Common myeloid progenitor, CD34-positive (primary cell): ENCODE data around the gene PIP5K1A.

ENCODE experiments used
- CTCF ChIA-PET: fragments of 350-600 bp; sonication (Branson Sonifier 250); formaldehyde crosslinking; loops from one replicate; lab custom pipeline; 2021; ENCODE audit warnings: antibody characterized with exemption; lab: Charles Lee
- POLR2A ChIA-PET: fragments of 350-600 bp; sonication (Branson Sonifier 250); formaldehyde crosslinking; loops from one replicate; lab custom pipeline; 2021; ENCODE audit warnings: antibody characterized with exemption; lab: Charles Lee
- DNase-seq, 3 donors: peaks; one replicate each; pipeline versions ENCODE4 v3.0.0 to v3.0.0-alpha.2; 2013
- H3K27ac ChIP-seq, 2 experiments: 1 replicate in 1 of 2; 2 replicates in 1 of 2; pipeline ENCODE4 v1.7.0; 2013; ENCODE audit warnings: inconsistent platforms in 2 of 2, low read length in 2 of 2, mild to moderate bottlenecking in 2 of 2, low read depth in 1 of 2, moderate library complexity in 1 of 2; ENCODE audit not compliant: severe bottlenecking in 2 of 2, insufficient read depth in 1 of 2, poor library complexity in 1 of 2
- H3K27me3 ChIP-seq, 5 experiments: replicated peaks in 2 of 5; 1 replicate in 3 of 5; 2 replicates in 2 of 5; pipeline versions ENCODE4 v1.6.1 to v1.7.0; 2013; ENCODE audit warnings: low read length in 4 of 5, mild to moderate bottlenecking in 2 of 5, moderate library complexity in 2 of 5, inconsistent platforms in 1 of 5; ENCODE audit not compliant: insufficient read depth in 5 of 5, control insufficient read depth in 4 of 5
- H3K36me3 ChIP-seq, 4 experiments: 1 replicate in 2 of 4; 2 replicates in 2 of 4; pipeline versions ENCODE4 v1.6.1 to v1.7.0; 2013; ENCODE audit warnings: low read length in 3 of 4, control low read depth in 1 of 4, mild to moderate bottlenecking in 1 of 4; ENCODE audit not compliant: control insufficient read depth in 4 of 4, insufficient read depth in 4 of 4
- H3K4me1 ChIP-seq, 4 experiments: 1 replicate in 3 of 4; 2 replicates in 1 of 4; pipeline versions ENCODE4 v1.6.1 to v1.7.1; 2013; ENCODE audit warnings: low read length in 3 of 4, mild to moderate bottlenecking in 3 of 4, control low read depth in 1 of 4, inconsistent platforms in 1 of 4, moderate library complexity in 1 of 4; ENCODE audit not compliant: control insufficient read depth in 4 of 4, insufficient read depth in 4 of 4; ENCODE audit errors: control extremely low read depth in 1 of 4
- H3K4me3 ChIP-seq, 7 experiments: 1 replicate in 4 of 7; 2 replicates in 3 of 7; pipeline versions ENCODE4 v1.5.1 to v1.7.0; 2013; ENCODE audit warnings: mild to moderate bottlenecking in 7 of 7, low read length in 6 of 7, moderate library complexity in 6 of 7, inconsistent platforms in 2 of 7, low read depth in 2 of 7, control low read depth in 1 of 7; ENCODE audit not compliant: insufficient read depth in 4 of 7, control insufficient read depth in 1 of 7; ENCODE audit errors: extremely low read depth in 1 of 7
- H3K9me3 ChIP-seq, 5 experiments: 1 replicate in 4 of 5; 2 replicates in 1 of 5; pipeline versions ENCODE4 v1.6.1 to v1.7.1; 2013; ENCODE audit warnings: low read length in 4 of 5, mild to moderate bottlenecking in 2 of 5, inconsistent platforms in 1 of 5, low read depth in 1 of 5, moderate library complexity in 1 of 5; ENCODE audit not compliant: control insufficient read depth in 4 of 5, insufficient read depth in 2 of 5; ENCODE audit errors: control extremely low read depth in 1 of 5
- WGBS: methylation state at CpG from one replicate; pipeline ENCODE4 v1.1.5; 2013; ENCODE audit not compliant: insufficient coverage; 5-methylcytosine and 5-hydroxymethylcytosine counted together

Gene PIP5K1A

DNA sequence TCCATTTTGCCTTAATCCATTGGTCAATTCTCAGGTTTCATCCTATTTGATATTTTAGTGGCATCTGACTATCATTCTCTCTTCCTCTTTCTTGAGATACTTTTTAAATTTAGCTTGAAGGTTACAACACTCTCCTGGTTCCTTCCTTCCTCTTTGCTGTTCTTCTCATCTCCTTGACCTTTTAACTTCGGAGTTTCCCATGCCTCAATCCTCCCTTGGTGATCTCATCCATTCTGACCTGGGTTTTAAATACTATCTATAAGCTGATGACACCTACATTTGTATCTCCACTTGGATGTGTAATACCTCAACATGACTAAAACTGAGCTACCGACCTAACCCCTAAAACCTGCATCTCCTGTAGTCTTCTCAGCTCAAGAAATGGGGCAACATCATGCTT, 78.9 kb downstream of the PIP5K1A start:
- Histone ChIP-seq H3K36me3 (no peaks in the 10 kb centered on the region), H3K9me3 (no peaks in the 10 kb centered on the region), H3K4me3 (no peak overlapping the region), H3K4me1 (peaks cover 5 to 26% (median 11%) of the 10 kb centered on the region in 4 experiments), H3K27ac (no peak overlapping the region), H3K27me3 (no peaks in the 10 kb centered on the region)
- ChIA-PET CTCF (interaction anchor here (0.9 to 1.3 kb wide), 3 partner anchors 10 to 25 kb away, joined by 3 to 4 read pairs (median 3); no protein-coding TSS in a partner anchor), POLR2A (no interaction called here)
- DNase-seq, result peak in 2 of 3 donors; percentile 37 to 42
- WGBS, result 63% methylated on average over 2 of the region's 2 CpGs

DNA sequence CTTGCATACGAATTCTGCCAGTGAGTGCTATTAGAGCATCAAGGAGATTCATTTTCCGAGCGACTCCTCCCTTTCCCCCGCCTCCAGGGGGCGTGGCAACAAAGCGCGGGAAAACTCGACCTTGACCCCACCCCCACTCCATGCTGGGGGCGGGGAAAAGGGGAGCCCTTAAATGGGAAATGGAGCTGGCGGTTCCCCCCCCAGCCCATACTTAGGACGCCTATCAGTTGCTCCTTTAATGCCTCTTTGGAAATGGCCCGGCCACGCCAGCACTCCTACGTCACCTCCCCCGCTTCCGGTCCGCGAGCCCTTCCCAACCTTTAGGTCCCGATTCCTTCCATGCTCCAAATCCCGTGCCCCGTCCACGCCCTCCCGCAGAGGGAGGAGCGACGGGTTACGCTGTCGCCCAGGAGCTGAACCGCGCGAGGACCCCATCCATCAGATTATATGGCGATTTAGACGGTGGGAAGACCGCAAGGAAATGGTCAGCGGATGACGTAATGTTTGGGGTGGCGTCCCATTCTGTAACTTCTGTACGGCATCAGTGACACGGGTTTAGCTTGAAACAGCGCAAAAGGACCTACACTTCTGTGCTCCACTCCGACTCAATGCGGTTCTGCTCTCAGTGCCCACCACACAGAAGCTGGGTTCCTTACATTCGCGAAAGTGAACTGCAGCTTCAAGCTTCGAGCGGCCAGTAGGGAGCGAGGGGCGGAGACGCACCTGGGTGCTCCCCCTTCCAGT, 83.0 kb downstream of the PIP5K1A start:
- DNase-seq, result peak; percentile 91 to 96 (median 95)
- ChIA-PET POLR2A (interaction anchor here (0.6 to 1.5 kb wide), 5 partner anchors 14 to 92 kb away, joined by 3 to 5 read pairs (median 4); partner anchors contain the start of genes PI4KB, PSMD4 and VPS72), CTCF (interaction anchor here (0.6 to 1.6 kb wide), 9 partner anchors 11 to 1063 kb away, joined by 3 to 7 read pairs (median 4); partner anchors contain the start of gene PSMD4)
- peaks cover 0 to 11% (median 10%) of the 10 kb centered on the region in 4 experiments for H3K36me3 ChIP-seq
- under 1% methylated on average over 41 of the region's 48 CpGs for WGBS
- H3K4me3 ChIP-seq, result peak overlapping the region; percentile 64 to 96 (median 83)
- H3K9me3 ChIP-seq, result no peaks in the 10 kb centered on the region
- no peaks in the 10 kb centered on the region for H3K27me3 ChIP-seq
- peak overlapping the region; percentile 90 to 94 for H3K27ac ChIP-seq
- H3K4me1 ChIP-seq, result peaks cover 7 to 43% (median 30%) of the 10 kb centered on the region in 4 experiments

DNA sequence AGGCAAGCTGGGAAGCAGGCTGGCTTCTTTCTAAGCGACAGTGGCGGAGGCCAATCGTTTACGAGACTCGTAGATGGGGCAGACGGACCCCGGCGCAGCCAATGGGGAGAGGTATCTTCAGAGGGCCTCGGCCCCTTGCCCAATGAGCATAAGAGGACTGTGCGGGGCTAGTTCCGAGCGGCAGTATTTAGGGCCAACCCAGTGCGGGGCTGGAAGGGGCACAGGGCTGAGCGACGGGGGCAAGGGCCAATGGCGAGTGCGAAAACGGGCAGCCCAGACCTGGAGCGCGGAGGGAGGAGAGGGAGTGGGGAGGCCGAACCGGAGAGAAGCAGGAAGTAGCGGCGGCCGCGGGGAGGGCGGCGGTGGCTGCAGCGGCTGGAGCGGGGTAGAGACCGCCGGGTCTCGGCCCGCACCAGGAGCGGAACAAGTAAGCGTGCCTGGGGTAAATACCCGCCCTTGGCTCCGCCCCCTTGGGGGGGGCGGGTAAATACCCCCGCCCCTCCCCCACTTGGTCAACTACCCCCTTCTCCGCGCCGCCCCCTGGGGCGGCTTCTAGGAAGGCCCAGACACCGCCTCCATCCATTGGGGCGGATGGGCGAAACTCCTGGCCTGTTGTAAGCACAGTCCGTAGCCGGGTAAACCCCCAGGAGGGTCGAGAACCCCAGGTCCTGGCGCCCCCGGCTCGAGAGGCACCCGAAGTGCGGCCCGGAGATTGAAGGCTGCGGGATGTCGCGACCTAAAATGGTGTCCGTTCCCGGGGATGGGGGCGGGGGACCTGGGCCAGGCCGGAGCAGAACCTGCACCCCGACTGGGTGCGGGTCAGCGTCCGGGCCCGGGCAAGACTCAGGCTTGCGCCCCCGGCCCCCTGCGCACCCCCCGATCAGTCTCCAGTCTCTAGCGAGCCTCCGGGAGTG, 83.9 kb downstream of the PIP5K1A start, which contains the start of gene ZNF687:
TSS of gene ZNF687 (plus strand) at position 331 of the 914 bp plus-strand sequence. CDS start 3,993 bp downstream, outside the sequence.
- H3K27me3 ChIP-seq, result no peaks in the 10 kb centered on the region
- peak within 1 kb of the TSS; percentile 64 to 96 (median 83) for H3K4me3 ChIP-seq
- peak within 1 kb of the TSS; percentile 90 to 94 for H3K27ac ChIP-seq
- H3K36me3 ChIP-seq, result peaks cover 1 to 19% (median 18%) of the 10 kb centered on the region in 4 experiments
- peaks cover 7 to 35% (median 30%) of the 10 kb centered on the region in 4 experiments for H3K4me1 ChIP-seq
- under 1% methylated on average over 54 of the region's 74 CpGs for WGBS
- DNase-seq, result peak; percentile 100
- POLR2A ChIA-PET, result interaction anchor here (0.6 to 1.5 kb wide), 7 partner anchors 12 to 93 kb away, joined by 3 to 5 read pairs (median 4); partner anchors contain the start of genes PI4KB, PSMD4 and VPS72
- H3K9me3 ChIP-seq, result no peaks in the 10 kb centered on the region
- CTCF ChIA-PET, result interaction anchor here (0.6 to 1.7 kb wide), 9 partner anchors 11 to 1064 kb away, joined by 3 to 7 read pairs (median 4); partner anchors contain the start of gene PSMD4

DNA sequence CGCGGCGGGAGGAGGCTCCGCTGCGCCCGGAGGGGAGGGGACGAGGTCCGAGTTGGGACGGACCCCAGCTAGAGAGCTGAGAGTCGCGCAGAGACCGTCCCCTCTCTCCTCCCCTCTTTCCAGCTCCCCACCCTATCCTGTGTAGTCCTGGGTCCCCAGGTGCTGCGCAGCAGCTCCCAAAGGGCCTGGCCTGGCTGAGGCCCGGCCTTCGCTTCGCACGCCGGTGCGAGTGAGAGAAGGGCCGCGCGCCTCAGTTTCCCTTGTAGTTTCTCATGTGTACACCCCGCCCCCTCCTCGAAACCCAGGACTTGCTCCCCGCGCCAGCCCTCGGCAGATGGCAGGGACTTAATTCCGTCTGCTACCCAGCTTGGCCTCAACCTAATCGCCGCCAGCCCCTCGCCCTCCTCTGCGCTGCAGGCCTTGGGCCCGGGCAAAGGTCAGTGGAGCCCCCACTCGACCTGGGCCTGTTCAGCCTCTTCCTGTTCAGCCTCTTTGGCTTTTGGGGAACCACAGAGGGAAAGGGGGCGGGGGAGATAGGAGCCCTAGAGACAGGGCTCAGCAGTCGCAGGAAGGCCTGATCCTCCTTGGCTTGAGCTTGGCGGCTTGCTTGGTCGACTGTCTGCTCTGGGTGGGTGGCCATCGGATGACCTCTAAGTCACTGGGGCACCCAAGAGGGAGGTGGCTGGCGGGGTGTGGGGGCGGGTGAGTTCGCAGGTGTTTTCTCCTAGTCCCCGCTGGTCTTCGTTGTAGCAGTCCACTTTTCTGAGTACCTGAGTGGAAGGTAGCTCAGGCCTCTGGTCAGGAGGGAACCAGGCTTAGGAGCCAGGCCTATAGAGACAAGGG, 84.8 kb downstream of the PIP5K1A start:
- H3K9me3 ChIP-seq, result no peaks in the 10 kb centered on the region
- POLR2A ChIA-PET, result interaction anchor here (0.8 to 1.1 kb wide), 3 partner anchors 11 to 116 kb away, joined by 3 to 4 read pairs (median 3); partner anchors contain the start of genes PSMB4 and VPS72
- CTCF ChIA-PET, result interaction anchor here (0.8 to 1.7 kb wide), 4 partner anchors 13 to 183 kb away, joined by 3 to 5 read pairs (median 3); no protein-coding TSS in a partner anchor
- H3K4me1 ChIP-seq, result peaks cover 3 to 29% (median 28%) of the 10 kb centered on the region in 4 experiments
- DNase-seq, result peak; percentile 17 to 61 (median 53)
- peak overlapping the region; percentile 70 to 94 for H3K27ac ChIP-seq
- no peaks in the 10 kb centered on the region for H3K27me3 ChIP-seq
- peak overlapping the region; percentile 64 to 96 (median 83) for H3K4me3 ChIP-seq
- peaks cover 5 to 27% (median 26%) of the 10 kb centered on the region in 4 experiments for H3K36me3 ChIP-seq
- 6% methylated on average over 39 of the region's 44 CpGs for WGBS

DNA sequence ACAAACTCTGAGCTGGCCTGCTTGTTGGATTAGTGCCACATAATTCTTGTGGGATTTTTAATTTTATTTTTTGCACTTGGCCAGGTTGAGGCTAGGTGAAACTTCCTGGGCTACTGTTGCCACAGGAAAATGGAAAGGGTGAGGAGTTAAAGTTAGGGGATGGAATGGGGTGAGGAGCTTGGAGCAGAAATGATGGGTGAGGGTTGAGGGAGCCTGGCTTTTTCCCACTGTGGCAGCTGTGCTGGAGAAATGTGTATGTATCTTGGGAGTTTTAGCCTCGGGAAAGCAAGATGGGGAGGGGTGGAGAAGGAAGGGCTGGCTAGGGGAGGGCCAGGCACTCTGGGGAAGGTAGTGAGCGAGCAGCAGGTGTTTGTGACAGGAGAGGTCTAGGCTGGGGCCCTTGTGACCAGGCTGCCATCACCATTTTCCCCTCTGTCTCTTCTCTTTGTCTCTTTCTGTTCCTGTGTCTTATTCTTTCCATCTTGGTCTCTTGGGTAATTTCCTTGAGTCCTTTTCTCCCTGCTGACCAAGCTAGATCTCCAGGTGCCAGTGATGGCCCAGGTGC, 85.7 kb downstream of the PIP5K1A start:
- H3K4me1 ChIP-seq, result peaks cover 3 to 29% (median 28%) of the 10 kb centered on the region in 4 experiments
- H3K36me3 ChIP-seq, result peaks cover 5 to 37% (median 33%) of the 10 kb centered on the region in 4 experiments
- peak overlapping the region in 4 of 7 experiments; percentile 73 to 96 (median 90) for H3K4me3 ChIP-seq
- 40% methylated on average over 1 of the region's 2 CpGs for WGBS
- no peaks in the 10 kb centered on the region for H3K9me3 ChIP-seq
- no peaks in the 10 kb centered on the region for H3K27me3 ChIP-seq
- CTCF ChIA-PET, result interaction anchor here (0.8 to 1.7 kb wide), 4 partner anchors 12 to 184 kb away, joined by 3 to 5 read pairs (median 3); no protein-coding TSS in a partner anchor
- POLR2A ChIA-PET, result no interaction called here
- peak overlapping the region; percentile 70 to 94 for H3K27ac ChIP-seq
- DNase-seq, result no peak
